Lower leg skin (tissue), 4 donors: Measurements from ENCODE around the gene CLEC1A. TPM values are rescaled to one million over a fixed set of nuclear protein-coding genes. Genes with fewer than 3 reads are reported as not detected.

Source experiments
- DNase-seq, 2 donors: peaks; one replicate each; pipeline ENCODE4 v3.0.0-alpha.2; 2019; ENCODE audit warnings: low spot score in 2 of 2
- H3K4me3 ChIP-seq: fragments of 200-600 bp; sonication (generic); 2 replicates; pipeline ENCODE4 v1.5.1; 2017; ENCODE audit warnings: mild to moderate bottlenecking, low read depth; ENCODE audit not compliant: poor library complexity, severe bottlenecking
- POLR2A ChIP-seq, 2 donors: fragments of 450-650 bp; IDR thresholded peaks; one replicate each; pipeline ENCODE4 v1.6.1; 2016 to 2017; ENCODE audit warnings: antibody characterized with exemption in 2 of 2, mild to moderate bottlenecking in 1 of 2, moderate library complexity in 1 of 2
- WGBS, 2 donors: methylation state at CpG; one replicate each; pipeline ENCODE4 v1.1.5; 2018; 5-methylcytosine and 5-hydroxymethylcytosine counted together
- intact Hi-C: fragments of 100-400 bp; cut with DNase I; formaldehyde crosslinking; loops from one replicate; pipeline ENCODE4 v1.15.0; 2023; ENCODE audit warnings: low total_unique reads
- total RNA-seq, 4 donors: library from RNA; depleted of rRNA; stranded (reverse); fragments of >200 nt; gene quantifications; one replicate each; pipeline ENCODE4 v1.1.0, GENCODE V29; 2016
- TF ChIP-seq, protein P1 (sequence below), 3 donors: fragments of 450-650 bp; IDR thresholded peaks; one replicate each; pipeline ENCODE4 v1.5.1; 2016; ENCODE audit warnings: antibody characterized with exemption in 3 of 3, mild to moderate bottlenecking in 3 of 3, moderate library complexity in 2 of 3

Gene CLEC1A
- total RNA-seq, 4 donors from 2014 or later: 0.08 to 5.5 (median 0.96) TPM

DNA sequence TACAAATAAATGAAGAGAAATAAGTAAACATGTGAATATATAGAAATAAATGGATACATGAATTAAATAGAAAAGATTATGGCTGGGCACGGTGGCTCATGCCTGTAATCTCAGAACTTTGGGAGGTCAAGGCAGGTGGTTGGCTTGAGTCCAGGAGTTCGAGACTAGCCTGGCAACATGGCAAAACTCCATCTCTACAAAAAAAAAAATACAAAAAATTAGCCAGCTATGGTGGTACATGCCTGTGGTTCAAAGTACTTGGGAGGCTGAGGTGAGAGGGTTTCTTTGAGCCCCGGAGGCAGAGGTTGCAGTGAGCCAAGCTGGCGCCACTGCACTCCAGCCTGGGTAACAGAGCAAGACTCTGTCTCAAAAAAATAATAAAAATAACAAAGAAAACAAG, 36.3 kb upstream of the CLEC1A start:
- H3K4me3 ChIP-seq: no peak overlapping the region
- WGBS, 2 donors: 61 to 76% methylated on average over 4 of the region's 4 CpGs
- no peak for TF ChIP-seq POLR2A (IDR thresholded peaks at IDR 0.05)
- TF ChIP-seq, protein P1, sequence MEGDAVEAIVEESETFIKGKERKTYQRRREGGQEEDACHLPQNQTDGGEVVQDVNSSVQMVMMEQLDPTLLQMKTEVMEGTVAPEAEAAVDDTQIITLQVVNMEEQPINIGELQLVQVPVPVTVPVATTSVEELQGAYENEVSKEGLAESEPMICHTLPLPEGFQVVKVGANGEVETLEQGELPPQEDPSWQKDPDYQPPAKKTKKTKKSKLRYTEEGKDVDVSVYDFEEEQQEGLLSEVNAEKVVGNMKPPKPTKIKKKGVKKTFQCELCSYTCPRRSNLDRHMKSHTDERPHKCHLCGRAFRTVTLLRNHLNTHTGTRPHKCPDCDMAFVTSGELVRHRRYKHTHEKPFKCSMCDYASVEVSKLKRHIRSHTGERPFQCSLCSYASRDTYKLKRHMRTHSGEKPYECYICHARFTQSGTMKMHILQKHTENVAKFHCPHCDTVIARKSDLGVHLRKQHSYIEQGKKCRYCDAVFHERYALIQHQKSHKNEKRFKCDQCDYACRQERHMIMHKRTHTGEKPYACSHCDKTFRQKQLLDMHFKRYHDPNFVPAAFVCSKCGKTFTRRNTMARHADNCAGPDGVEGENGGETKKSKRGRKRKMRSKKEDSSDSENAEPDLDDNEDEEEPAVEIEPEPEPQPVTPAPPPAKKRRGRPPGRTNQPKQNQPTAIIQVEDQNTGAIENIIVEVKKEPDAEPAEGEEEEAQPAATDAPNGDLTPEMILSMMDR (IDR thresholded peaks at IDR 0.05): no peak
- DNase-seq: no peak
- intact Hi-C loops: no loop called here

DNA sequence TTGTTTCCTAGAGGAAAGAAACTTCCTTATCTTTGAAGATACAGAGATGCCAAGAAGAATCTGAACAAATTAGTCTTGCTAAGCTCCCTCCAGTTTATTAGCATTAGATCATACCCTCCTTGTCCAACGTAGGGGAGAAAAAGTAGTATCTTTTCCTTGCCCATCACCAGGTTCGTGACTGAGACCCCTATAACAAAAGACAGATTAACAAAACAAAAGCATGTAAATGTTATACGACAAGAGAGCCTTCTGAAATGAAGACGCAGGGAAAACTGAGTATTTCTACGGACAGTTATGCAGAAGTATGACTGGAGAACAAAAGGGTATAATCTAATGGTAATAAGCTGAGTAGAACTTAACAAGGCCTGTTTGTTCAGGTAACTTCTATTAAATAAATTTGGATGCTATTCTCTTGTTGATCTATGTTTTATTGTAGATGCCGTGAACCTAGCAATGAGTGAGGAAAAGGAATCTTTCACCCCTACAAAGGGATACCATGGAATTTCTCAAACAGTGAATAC, 34.1 kb upstream of the CLEC1A start:
- WGBS, 2 donors: 80 to 86% methylated on average over 6 of the region's 6 CpGs
- intact Hi-C loops: no loop called here
- TF ChIP-seq POLR2A (IDR thresholded peaks at IDR 0.05): no peak
- TF ChIP-seq, protein P1 (IDR thresholded peaks at IDR 0.05): no peak
- H3K4me3 ChIP-seq: no peak overlapping the region
- DNase-seq: no peak

DNA sequence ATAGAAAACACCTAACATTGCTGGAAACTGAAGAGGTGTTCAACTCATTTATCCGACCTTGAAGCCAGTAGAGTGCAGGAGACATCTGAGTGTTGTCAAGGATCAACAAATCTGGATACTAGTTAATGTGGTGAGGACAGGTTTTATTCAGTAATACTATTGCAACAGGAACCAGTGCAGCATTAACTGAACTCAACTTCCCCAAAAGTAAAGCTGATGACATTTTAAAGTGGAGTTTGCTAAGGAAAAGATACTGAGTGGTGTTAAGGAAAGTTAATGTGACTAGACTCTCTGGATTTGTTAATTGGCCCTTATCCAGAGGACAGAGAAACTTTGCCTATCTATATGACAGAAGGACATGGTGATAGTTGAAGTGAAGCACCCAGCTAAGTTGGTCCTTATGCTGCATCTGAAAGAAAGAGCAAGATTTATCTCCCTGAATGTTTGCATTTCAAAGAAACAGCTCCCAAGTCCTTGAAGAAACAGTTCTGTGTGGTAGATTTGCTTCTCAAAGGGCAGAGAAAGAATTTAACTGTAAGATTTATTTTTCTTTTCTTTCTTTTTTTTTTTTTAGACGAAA, 32.4 kb upstream of the CLEC1A start:
- intact Hi-C loops: no loop called here
- no peak for DNase-seq

DNA sequence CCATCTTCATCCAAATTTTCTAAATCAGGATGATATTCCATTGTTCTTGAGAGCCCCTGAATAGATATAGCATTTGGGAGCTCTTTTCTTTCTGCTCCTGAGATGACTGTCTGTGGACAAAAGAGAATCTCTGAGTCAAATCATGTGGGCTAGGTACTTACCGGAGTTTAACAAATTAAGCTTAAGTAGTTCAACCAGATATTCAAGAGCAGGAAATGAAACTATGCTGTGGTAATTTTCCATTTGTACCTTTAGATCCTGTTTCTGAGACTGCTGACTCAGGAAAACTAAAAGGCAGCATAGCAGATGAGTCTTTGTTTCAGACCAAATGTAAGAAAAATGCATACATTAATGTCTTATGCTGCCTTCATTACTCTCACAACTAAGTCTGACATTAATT, 31.3 kb upstream of the CLEC1A start, which contains the start of gene CLEC7A:
Gene CLEC7A, minus strand, starts transcription at position 158 of the 400 bp plus-strand sequence. Its CDS starts 117 bp downstream, at position 41.
- 34 to 37% methylated on average over 1 of the region's 1 CpG for WGBS, 2 donors
- intact Hi-C loops: no loop called here
- no peak for DNase-seq
- no peak within 1 kb of the TSS for H3K4me3 ChIP-seq
- TF ChIP-seq, protein P1 (IDR thresholded peaks at IDR 0.05): no peak
- no peak for TF ChIP-seq POLR2A (IDR thresholded peaks at IDR 0.05)

More for the DNA sequence above, 32.4 kb upstream of the CLEC1A start:
- TF ChIP-seq, protein P1 (IDR thresholded peaks at IDR 0.05): no peak
- TF ChIP-seq POLR2A (IDR thresholded peaks at IDR 0.05): no peak
- 64 to 70% methylated on average over 2 of the region's 2 CpGs for WGBS, 2 donors
- H3K4me3 ChIP-seq: no peak overlapping the region

DNA sequence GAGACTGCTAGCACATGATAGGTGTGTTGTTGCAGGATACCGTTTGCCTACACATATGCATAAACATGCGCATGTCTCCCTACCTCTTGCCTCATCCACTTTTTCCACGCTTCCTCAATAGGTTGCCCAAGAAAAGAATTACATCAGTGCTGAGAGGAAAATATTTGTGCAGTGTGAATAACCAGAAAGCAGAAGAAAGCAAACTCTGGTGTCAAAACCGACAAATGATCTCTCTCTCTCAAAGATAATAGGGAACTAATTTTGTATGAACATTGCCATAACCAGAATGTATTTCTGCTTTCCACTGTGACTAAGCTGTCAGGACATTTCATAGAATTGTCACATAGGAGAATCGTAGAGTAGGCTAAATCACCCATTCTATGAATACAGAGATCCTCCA, 29.9 kb upstream of the CLEC1A start:
- no peak for DNase-seq
- no peak for TF ChIP-seq POLR2A (IDR thresholded peaks at IDR 0.05)
- TF ChIP-seq, protein P1 (IDR thresholded peaks at IDR 0.05): no peak
- intact Hi-C loops: no loop called here
- WGBS, 2 donors: 63 to 83% methylated on average over 5 of the region's 5 CpGs
- H3K4me3 ChIP-seq: no peak overlapping the region

DNA sequence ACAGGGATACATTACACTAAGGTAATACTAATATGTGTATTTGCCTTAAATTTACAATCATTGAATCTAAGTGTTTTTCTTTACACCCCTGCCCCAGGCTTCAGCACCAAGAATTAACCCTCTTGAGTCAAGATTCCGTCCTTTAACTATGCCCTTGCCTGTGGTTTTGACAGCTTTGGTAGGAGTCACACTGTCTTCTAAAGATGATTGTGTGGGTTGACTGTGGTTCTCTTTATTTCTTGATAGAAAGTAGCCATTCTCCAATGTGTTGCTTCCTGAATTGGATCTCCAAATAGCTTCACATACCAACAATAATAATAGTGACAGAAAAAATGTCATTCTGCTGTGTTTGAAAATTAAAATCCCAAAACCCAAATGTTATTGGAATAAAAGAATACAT, 27.6 kb upstream of the CLEC1A start:
- intact Hi-C loops: no loop called here
- TF ChIP-seq, protein P1 (IDR thresholded peaks at IDR 0.05): no peak
- no peak for TF ChIP-seq POLR2A (IDR thresholded peaks at IDR 0.05)
- no peak for DNase-seq
- no peak overlapping the region for H3K4me3 ChIP-seq
- 76 to 81% methylated on average over 1 of the region's 1 CpG for WGBS, 2 donors
